VCaP (cell line): ENCODE measurements around the gene RABGAP1.

ENCODE experiments used
- H3K27ac ChIP-seq: fragments of 450-650 bp; 2 replicates; pipeline ENCODE4 v1.5.1; 2017
- CTCF ChIP-seq: fragments of 450-650 bp; conservative IDR thresholded peaks from 2 replicates; pipeline ENCODE4 v1.5.1; 2017; ENCODE audit warnings: mild to moderate bottlenecking, moderate library complexity

Gene RABGAP1

GRCh38 chr9:123112015-123112975 is 171.5 kb downstream of the RABGAP1 start:
- no peak for TF ChIP-seq CTCF
- peak overlapping the region; percentile 41 for H3K27ac ChIP-seq

GRCh38 chr9:123113185-123113584 is 172.4 kb downstream of the RABGAP1 start:
- H3K27ac ChIP-seq = no peak overlapping the region

GRCh38 chr9:123115146-123115913 is 174.5 kb downstream of the RABGAP1 start:
- TF ChIP-seq CTCF = no peak
- H3K27ac ChIP-seq = no peak overlapping the region

More at GRCh38 chr9:123113185-123113584, 172.4 kb downstream of the RABGAP1 start:
- TF ChIP-seq CTCF = no peak

GRCh38 chr9:123116036-123116435 is 175.2 kb downstream of the RABGAP1 start:
- no peak overlapping the region for H3K27ac ChIP-seq
- TF ChIP-seq CTCF = no peak

- TF ChIP-seq CTCF = no peak
- H3K27ac ChIP-seq = no peak overlapping the region
Observed at GRCh38 chr9:123119566-123119965, 178.7 kb downstream of the RABGAP1 start.

- H3K27ac ChIP-seq = no peak overlapping the region
- TF ChIP-seq CTCF = no peak
Observed at GRCh38 chr9:123120131-123120530, 179.3 kb downstream of the RABGAP1 start.

GRCh38 chr9:123120953-123121352 is 180.1 kb downstream of the RABGAP1 start:
- no peak for TF ChIP-seq CTCF
- H3K27ac ChIP-seq = no peak overlapping the region
